COLO668 (cell line): ENCODE data around the gene FAM199X.

ENCODE experiments used
- DNase-seq: peaks from one replicate; lab custom pipeline; 2025; ENCODE audit not compliant: unreplicated experiment; lab: John Stamatoyannopoulos, UW

Gene FAM199X

GRCh38 chrX:104165894-104166734, at the start of gene FAM199X:
FAM199X (plus strand) TSS chrX:104166453; CDS start chrX:104166786, 333 bp downstream.
- peak; percentile 91 for DNase-seq

DNA sequence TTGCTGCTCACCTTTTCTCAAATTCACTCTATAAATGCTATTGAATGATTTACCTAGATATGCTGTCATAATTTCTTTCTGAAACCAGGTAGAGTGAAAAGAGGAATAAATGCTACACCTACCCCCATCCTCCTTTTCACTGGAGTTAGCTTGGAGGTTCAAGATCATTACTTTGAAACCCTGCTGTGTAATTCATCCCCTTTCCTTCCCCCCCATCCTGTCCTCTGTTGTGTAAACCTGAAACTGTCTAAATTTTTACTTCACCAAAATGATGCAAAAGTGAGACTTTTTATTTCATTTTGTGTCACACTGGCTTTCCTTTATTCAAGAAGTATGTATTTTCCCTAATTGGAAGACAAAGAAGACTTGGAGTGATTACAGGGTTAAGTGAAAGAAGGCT, 48.5 kb upstream of the FAM199X start:
- DNase-seq: no peak

DNA sequence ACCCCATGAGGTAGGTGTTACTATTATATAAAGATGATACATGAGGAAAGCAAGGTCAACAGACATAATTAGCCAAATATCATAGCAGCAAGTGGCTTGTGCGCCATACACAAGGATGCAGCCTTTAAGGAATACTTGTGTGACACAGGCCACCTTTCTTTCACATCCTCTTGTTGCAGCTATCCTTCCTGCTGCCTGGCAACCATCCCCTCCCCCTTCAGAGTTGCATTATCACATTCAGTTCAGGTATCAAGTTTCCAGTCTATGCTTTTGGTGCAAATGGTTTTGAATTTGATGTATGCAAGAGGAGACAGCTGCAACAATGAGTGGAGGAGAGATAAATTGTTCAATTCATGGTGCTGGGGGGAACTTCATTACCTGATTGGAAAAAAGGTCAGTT, 47.5 kb upstream of the FAM199X start:
- peak; percentile 26 for DNase-seq

GRCh38 chrX:104122829-104123228, 43.4 kb upstream of the FAM199X start:
- no peak for DNase-seq

GRCh38 chrX:104126856-104127255, 39.4 kb upstream of the FAM199X start:
- DNase-seq: no peak

DNA sequence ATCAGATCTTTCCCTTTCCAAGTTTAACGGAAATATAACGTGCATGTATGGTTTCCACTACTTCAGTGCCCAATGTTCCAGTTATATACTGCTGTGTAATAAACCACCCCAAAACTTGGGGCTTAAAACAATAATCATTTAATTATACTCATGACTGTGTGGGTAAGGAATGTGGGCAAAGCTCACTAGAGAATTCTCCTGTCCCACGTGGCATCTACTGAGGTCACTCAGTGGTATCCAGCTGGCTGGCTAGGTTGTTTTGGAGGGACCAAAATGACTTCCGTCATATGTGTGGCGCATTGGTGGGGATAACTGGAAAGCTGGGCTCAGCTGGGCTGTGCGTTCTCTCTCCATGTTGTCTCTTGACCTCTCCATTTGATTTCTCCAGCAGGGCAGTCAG, 35.4 kb upstream of the FAM199X start:
- no peak for DNase-seq

GRCh38 chrX:104134583-104135261, 31.5 kb upstream of the FAM199X start:
- no peak for DNase-seq

GRCh38 chrX:104135677-104136076, 30.6 kb upstream of the FAM199X start:
- DNase-seq: no peak

DNA sequence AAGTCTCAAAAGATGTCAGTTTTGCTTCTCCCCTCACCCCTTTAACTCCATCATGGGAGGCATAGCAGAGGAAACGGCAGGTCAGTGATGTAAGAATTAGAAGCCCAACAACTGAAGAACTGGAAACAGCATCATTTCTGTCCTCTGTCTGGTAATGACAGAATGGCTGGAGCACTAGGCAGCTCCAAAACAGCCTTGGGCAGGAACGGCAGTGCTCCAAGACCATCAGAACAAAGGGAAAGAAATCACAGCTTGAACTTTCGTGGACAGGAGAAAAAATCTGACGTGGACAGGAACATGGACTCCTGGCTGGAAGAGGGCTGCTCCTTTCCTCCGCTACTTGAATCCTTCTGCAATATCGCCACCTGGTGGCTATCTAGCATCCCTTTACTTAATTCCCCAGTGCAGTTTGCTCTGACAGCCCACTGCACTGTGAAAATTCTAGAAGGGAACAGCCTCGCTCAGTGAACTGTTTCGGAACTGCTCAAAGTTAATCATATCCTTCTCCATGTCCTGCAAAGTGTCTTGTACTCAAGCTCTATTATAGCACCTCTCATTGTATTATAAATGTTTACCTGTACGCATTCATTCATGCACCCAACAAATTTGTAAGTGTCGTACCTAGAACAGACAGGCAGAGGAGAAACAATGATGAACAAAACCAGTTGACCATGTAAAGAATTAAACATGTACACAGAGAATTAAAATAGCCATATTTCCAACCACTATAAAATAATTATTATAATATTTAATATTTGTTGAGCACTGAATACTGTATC, 29.8 kb upstream of the FAM199X start:
- DNase-seq: peak; percentile 55

DNA sequence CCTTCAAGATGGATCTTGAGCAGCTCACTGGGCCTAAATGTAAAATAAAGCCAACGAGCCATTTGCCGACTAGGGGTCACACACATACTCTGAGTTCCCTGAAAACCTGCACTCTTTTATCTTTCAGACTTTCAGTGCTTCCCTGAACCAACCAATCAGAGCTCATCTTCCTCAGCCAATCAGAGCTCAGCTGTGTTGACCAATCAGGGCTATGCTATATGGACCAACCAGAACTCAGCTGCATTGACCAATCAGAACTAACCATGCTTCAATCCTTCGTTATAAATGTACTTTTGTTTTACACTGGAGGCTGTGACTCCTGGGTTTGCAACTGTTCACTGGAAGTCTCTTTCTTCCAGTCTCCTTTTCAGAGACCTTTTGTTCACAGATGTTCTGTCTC, 28.8 kb upstream of the FAM199X start:
- DNase-seq: no peak

GRCh38 chrX:104141087-104141760, 25.0 kb upstream of the FAM199X start:
- no peak for DNase-seq

GRCh38 chrX:104151037-104151436, 15.2 kb upstream of the FAM199X start:
- DNase-seq: no peak

GRCh38 chrX:104156630-104157529, 9.4 kb upstream of the FAM199X start, which contains the start of gene SLC25A53:
SLC25A53 (minus strand) TSS chrX:104157009; CDS start chrX:104105257, 51,752 bp downstream.
- peak; percentile 85 for DNase-seq

- DNase-seq: peak; percentile 48
These were observed 633 bp downstream of the FAM199X start for GRCh38 chrX:104166735-104167436.

- no peak for DNase-seq
These were observed 1.9 kb downstream of the FAM199X start for GRCh38 chrX:104168127-104168526.

GRCh38 chrX:104172121-104172520, 5.9 kb downstream of the FAM199X start:
- DNase-seq: no peak

GRCh38 chrX:104172788-104173187, 6.5 kb downstream of the FAM199X start:
- no peak for DNase-seq

- DNase-seq: no peak
These were observed 7.6 kb downstream of the FAM199X start for GRCh38 chrX:104173841-104174240.

GRCh38 chrX:104183685-104184084, 17.4 kb downstream of the FAM199X start:
- DNase-seq: no peak
